Limb (tissue), 2 donors: ENCODE data around the gene SMPDL3B.

Experiments
- DNase-seq, 2 donors: peaks; one replicate each; pipeline ENCODE4 v3.0.0-alpha.2; 2016; ENCODE audit errors: extremely low spot score in 2 of 2

Gene SMPDL3B, protein sequence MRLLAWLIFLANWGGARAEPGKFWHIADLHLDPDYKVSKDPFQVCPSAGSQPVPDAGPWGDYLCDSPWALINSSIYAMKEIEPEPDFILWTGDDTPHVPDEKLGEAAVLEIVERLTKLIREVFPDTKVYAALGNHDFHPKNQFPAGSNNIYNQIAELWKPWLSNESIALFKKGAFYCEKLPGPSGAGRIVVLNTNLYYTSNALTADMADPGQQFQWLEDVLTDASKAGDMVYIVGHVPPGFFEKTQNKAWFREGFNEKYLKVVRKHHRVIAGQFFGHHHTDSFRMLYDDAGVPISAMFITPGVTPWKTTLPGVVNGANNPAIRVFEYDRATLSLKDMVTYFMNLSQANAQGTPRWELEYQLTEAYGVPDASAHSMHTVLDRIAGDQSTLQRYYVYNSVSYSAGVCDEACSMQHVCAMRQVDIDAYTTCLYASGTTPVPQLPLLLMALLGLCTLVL

DNA sequence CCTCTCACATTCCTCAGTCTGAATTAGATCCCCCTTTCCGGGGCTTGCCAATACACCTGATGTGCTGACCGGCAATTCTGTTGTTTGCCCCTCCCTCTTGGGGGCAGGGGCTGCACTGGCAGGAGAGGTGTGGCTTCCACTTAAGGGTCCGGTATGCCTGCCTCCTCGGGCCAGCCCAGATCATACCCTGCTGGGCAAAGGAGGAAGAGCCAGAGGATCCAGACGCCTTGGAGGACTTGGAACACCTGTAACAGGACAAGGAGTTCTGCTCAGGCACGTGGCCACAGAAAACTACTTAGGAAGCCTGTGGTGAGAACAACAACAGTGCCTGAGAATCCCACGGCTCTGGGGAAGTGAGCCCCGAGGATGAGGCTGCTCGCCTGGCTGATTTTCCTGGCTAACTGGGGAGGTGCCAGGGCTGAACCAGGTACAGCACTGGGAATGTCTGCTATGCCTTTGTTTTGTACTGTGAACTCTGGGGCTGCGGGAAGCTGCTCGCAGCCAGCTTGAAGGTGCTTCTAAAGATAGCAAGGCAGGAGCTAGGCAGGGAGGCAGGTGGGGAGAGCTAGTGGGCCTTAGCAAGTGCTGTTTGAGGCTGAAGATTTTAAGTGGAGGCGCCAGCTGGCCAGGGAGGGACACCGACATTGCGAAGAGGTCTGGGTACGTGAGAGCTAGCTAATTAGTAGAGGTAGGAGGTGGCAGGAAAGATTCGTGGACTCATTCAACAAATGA, at the start of gene SMPDL3B:
Gene SMPDL3B (plus strand): TSS at position 183 of the 732 bp plus-strand sequence. CDS start 184 bp downstream, at position 367.
- no peak for DNase-seq

DNA sequence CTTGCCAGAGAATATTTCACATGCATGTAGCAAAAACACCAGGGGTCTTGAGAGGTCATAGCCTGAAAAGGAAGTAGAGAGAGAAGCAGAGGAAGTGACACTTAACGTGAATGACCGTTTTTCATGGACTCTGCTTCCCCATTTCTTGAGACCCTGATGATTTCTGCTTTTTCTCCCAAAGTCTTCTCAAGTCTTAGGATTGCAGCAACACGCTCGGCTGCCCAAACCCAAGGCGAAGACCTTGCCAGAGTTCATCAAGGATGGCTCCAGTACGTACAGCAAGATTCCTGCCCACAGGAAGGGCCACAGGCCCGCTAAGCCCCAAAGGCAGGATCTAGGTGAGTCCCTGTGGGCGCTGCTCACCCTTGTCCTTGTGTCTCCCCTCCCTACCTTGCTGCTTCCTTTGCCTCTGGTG, 49.7 kb upstream of the SMPDL3B start:
- DNase-seq: no peak

DNA sequence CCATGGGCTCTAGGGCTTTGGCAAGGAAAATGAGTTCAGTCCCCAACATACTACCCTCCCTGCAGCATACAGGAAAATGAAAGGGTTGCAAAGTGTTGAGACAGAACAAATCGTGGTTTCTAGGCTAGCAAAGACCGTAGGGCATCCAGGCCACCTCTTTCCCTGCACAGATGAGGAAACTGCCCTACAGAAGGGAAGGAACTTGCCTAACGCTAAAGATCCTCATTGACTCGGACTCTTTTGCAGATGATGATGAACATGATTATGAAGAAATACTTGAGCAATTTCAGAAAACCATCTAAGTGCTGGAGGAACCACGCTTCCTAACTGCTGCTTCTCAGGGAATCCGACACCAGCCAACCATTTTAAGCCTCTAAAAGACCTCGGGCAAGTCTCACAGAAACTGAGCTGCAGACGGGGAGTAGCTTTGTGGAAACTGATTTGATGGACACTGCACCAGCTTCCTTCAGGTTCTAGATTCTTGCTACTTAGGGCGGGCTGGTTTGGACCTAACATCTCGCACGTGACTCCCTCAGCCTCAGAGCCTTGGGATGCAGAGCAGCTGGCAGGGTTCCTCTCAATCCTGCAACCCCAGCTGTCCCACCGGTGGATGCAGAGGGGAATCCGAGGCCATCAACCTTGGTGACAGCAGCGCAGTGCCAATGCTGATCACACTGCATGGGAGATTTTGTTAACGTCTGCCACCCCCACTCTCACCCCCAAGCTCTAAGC, 49.0 kb upstream of the SMPDL3B start:
- DNase-seq: no peak

DNA sequence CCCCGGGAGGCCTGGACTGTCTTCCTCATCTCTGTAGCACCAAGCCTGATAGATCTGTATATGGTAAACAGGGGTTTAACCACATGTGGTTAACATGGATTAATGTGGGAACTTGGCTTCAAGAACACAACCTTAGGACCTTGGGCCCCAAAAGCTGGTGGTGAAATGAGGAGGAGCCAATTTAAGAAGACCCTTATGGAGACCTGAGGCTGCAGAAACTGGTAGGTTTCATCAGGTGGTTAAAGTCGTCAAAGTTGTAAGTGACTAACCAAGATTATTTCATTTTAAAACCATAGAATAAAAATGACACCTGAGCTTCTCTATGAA, 48.5 kb upstream of the SMPDL3B start:
- no peak for DNase-seq

DNA sequence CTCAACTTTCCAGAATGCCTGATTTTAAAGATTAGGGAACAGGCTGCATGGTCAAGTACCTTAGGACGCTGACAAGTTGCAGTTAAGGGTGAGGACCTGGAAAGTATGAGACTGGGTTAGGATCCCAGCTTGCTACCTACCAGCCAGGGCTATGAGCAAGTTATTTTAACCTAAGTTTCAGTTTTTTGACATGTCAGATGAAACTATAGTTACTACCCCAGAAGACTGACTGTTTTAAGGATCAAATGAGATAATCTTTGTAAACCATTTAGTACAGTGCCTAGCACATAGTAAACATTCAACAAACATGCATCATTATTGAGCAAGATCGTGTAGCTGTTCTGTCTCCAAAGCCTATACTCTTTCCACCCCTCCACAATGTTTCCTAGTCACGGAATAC, 48.1 kb upstream of the SMPDL3B start:
- no peak for DNase-seq

DNA sequence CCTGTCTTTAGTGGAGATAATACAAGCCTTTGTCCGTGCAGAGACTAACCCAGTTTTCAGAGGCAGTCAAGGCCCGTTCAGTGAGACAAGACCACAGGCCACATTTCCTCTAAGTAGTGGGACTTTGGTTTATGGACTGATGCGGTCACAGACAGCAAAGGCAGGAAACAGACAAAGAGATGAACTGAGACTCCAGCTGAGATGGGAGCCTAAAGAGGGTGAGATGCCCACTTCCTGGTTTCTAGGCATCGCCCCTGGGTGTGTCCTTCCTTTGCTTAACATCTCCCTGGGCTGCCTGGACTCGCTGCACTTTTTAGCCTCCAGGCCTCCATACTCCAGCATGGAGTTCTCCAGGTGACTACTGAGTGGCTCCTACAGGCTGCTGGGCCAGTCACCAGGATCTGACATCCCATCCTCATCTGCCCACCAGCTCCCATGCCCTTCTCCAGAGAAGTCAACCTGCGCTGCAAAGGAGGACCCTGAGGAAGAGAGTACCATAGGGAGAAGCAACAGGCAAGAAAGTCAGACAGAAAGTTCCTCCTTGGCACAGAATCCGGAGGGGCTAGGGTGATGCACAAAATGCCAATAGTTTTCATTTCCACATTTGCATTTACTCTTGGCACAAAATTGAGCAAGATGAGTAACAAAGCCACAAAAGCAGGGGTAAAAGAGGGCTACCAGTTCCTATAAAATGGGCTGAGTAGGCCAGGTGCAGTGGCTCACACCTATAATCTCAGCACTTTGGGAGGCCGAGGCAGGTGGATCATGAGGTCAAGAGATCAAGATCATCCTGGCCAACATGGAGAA, 47.4 kb upstream of the SMPDL3B start:
- no peak for DNase-seq

DNA sequence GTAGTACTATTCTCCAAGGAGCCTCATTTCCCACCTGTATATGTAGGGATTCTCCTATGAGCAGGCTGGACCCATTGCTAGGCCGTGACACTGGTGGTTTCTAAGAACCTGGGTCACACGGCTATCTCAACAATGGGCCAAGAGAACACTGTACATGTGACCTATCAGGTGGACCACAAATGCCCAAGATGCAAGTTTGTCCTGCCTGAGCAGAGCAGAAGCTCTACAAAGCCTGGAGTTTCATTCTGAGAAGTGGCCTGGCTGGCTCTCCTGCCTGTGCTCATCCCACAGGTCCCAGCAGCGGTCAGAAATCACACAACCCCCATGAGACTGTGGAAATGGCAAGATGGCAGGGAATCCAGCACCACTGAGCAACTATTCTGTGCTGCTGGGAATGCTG, 45.3 kb upstream of the SMPDL3B start:
- DNase-seq: no peak

DNA sequence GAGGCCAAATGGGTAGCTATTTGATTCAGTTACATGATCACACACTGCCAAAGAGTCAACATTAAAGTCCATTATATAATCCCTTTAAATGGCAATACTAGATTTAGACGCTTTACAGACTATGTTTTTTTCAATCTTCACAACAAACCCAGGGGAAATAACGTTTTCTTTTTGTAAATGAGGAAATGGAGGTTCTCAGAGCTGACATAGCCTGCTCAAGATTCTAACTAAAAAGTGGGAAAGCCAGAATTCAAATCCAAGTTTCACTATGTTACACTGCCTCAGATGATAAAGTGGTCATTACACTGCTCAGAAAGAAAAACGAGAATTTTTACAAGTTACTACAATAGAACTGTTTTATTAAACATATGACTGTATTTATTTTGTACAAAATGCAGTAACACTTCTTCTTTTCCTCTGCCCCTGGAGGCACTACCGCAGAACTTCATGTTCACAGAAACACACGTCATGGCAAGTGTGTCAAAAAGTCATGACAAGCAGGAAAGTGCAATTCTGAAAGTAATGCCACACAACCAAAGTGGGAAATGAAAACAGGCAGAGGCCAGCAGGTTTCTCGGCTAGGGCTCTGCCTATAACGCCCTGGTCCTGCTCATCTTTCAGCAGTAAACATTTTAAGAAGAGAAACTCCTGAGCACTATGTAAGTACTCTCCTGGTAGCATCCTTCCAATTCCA, 43.5 kb upstream of the SMPDL3B start:
- DNase-seq: no peak

DNA sequence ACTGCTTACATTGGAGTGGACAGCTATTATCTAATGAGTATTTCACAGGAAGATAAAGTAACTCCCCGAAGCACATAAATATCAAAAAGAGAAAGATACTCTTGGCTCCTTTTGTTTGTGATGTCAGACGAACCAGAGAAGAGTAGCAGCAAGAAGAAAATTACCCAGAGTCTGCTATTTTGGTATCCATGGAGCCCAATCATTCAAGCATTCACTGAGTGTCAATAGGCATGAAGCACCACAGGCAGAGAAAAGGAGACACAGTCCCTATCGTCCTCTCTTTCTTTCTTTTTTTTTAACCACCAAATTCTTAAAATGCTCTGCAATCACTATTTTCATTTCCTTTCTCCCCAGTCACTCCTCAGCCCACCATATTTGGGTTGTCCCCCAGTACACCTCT, 40.3 kb upstream of the SMPDL3B start:
- DNase-seq: no peak

DNA sequence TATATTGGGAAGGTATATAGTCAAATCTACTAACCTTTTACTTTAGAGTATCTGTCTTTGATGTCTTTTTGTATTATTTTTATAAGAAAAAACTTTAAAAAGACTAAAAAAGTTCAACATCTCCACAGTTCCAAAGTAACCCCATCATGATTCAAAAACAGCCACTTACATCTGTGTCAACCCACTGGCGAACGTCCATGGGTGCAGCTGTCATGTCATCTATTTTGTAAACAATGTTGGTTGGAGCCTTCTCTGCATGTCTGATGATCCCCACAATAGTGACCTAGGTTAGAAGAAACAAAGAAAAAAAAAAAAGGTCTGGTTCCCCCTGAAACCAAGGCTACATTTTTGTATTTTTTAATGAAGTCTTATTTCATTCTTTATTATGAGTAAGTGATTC, 28.0 kb upstream of the SMPDL3B start:
- DNase-seq: no peak

DNA sequence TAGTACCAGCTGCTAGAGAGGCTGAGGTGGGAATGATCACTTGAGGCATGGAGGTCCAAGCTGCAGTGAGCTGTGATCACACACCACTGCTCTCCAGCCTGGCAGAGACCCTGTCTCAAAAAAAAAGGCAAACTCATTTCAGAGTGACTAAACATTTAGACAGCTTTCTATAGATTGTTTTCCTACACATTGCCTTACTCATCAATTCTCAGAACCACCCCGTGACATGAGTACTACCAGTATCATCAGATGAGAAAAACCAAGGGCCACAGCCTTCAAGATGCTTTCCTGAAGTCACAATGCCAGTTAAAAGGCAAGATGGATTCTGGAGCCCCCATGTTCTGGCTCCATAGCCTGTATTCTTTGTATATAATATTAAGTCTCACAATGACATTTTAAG, 22.4 kb upstream of the SMPDL3B start:
- DNase-seq: no peak

DNA sequence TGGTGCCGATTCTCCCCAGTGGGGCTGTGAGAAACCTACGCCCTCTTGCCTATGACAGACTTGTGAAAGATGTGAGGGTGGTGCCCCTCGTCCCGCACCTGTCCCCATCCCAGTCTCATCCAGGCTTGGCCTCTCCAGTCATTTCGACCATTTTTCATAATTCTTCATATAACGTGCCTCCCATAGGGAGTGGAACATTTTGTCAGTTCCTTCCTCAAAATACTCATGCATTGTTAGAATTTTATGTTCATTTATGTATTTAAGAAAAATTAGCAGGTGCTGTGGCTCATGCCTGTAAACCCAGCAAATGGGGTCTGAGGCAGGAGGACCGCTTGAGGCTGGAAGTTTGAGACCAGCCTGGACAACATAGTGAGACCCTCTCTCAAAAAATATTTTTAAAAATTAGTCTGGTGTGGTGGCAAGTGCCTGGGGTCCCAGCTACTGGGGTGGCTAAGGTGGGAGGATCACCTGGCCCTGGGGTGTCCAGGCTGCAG, 19.7 kb upstream of the SMPDL3B start:
- no peak for DNase-seq

DNA sequence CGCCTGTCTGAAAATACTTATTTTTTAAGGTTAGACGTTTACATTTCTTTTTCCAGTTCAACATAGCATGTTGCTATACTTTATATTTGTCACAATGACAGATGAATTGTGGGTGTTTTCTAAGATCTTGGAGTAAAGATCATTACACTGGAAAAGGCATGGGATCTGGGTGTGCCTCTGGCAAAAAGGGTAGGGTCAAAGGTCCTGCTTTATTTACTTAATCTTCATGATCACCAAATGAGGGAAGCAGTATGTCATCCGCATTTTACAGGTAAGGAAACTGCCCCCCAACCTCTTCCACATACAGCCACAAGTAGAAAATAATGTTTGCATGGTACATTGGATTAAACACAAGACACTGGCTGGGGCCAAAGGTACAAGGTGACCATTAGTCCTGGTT, 12.5 kb upstream of the SMPDL3B start:
- DNase-seq: no peak

DNA sequence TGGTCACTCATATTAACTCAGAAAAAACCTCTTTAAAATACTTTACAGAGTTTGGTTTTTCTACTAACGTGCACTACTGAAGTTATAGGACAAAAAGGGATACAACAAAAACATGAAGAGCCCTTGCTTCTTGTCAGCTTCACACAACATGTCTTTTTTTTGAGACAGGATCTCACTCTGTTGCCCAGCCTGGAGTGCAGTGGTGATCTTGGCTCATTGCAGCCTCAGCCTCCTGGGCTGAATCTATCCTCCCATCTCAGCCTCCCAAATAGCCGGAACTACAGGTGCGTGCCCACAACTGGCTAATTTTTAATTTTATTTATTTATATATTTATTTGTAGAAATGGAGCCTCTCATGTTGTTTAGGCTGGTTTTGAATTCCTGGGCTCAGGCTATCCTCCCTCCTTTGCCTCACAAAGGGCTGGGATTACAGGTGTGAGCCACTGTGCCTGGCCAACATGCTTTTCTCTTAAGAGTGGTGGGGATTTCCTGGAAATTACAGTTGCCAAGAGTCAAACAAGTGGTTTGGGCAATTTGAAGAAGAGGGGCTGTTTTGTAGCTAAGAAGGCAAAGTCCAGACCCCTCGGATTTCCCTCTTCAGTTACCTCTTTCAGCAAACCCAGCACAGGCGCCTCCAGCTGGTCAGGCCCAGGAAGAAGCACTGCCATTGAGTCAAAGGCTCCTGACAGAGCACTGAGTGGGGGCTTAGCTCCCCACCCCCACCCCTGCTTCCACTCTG, 6.4 kb upstream of the SMPDL3B start:
- DNase-seq: no peak

DNA sequence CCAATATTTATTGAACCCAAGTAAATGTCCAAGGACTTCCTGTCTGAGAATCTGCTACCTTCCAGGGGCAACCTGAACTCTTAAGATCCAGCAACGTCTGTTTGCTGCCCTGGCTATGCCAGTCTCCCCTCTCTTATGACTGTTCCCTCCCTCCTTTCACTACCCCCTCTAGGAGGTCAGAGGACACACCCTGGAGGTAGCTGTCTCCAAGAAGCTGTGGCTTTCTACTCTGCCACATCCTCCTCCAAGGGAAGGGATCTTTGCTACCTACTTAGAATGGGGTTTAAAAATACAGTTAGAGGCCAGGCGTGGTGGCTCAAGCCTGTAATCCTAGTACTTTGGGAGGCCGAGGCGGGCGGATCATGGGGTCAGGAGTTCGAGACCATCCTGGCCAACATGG, 3.6 kb upstream of the SMPDL3B start:
- DNase-seq: no peak

DNA sequence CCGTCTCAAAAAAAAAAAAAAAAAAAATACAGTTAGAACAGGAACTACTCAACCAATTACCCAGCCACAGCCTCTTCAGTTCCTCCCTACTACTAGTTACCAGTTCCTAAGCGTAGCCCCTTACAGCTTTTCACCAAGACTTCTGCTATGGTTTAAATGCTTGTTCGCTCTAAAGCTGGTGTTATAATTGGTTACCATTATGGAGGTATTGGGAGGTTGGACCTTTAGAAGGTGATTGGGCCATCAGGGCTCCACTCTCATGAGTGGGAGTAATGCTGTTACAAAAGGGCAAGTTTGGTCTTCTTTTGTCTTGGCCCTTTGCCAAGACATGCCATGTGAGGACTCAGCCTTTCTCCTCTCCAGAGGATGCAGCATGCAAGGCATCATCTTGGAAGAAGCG, 3.0 kb upstream of the SMPDL3B start:
- no peak for DNase-seq

DNA sequence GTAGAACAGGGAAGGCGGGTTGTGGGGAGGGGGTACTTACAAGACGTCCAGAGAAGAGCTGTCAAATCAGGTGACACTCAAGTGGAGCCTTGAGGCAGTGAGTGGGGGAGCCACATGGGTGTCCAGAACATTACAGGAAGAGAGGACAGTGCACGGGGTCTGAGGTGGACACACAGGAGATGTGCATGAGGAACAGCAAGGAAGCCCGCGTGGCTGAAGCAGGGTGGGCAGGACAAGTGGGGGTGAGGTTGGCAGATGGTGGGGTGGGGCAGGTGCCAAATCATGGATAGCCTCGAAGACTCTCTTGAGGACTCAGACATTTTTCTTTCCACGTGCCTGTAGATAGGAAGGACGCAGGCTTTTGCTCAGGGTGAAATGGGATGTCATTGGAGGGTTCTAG, 921 bp downstream of the SMPDL3B start:
- no peak for DNase-seq

DNA sequence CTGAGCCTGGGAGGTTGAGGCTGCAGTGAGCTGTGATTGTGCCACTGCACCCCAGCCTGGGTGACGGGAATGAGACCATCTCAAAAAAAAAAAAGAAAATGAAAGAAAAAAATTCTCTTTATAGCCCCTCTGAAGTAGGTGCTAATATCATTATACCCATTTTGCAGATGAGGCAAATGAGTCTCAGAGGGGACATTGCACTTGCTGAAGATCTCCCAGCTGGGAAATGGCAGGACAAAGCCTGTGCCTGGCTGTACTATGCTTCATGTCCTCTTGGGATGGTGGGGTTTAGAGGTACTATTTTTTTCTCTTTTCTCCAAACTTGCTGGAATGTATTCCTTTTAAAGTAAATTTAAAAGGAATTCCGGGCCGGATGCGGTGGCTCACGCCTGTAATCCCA, 1.6 kb downstream of the SMPDL3B start:
- no peak for DNase-seq

DNA sequence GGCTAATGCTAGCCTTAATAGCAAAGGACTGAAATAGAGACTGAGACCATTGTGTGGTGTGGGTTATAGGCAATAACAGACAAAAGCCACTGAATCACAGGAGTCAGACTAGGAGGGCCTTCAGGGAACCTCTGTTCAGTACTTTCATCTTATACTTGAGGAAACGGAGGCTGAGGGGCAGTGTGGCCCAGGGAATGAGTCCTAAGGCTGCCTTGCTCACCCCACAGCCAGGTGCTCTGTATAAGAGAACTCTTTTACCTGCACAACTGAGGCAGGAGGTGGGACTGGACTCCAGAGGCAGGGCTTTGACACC, 2.7 kb downstream of the SMPDL3B start:
- no peak for DNase-seq

DNA sequence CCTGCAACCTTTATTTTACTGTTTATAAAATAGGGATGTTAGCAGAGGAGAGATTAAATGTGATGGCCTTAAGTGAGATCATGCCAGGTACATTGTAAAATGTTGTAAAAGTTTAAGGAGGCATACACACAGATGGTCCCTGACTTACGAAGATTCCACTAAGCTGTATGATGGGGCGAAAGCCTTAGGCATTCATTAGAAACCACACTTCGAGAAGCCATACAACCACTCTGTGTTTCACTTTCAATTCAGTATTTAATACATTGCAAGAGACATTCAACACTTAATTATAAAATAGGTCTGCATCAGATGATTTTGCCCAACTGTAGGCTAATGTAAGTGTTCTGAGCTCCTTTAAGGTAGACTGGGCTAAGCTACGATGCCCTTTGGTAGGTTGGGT, 3.7 kb downstream of the SMPDL3B start:
- DNase-seq: no peak
